ENCODE results near the gene WDR55.
"Not testable (repeated sequence)": the region's sequence is repeated elsewhere in the genome, so short reads cannot be mapped to it uniquely, and the experiment has no call there.

- TF ChIP-seq, protein P1, sequence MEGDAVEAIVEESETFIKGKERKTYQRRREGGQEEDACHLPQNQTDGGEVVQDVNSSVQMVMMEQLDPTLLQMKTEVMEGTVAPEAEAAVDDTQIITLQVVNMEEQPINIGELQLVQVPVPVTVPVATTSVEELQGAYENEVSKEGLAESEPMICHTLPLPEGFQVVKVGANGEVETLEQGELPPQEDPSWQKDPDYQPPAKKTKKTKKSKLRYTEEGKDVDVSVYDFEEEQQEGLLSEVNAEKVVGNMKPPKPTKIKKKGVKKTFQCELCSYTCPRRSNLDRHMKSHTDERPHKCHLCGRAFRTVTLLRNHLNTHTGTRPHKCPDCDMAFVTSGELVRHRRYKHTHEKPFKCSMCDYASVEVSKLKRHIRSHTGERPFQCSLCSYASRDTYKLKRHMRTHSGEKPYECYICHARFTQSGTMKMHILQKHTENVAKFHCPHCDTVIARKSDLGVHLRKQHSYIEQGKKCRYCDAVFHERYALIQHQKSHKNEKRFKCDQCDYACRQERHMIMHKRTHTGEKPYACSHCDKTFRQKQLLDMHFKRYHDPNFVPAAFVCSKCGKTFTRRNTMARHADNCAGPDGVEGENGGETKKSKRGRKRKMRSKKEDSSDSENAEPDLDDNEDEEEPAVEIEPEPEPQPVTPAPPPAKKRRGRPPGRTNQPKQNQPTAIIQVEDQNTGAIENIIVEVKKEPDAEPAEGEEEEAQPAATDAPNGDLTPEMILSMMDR (IDR thresholded peaks at IDR 0.05): not testable (repeated sequence)
- TF ChIP-seq POLR2A (IDR thresholded peaks at IDR 0.05): not testable (repeated sequence)
Measured at GRCh38 chr5:140638898-140639147, 25.9 kb upstream of the WDR55 start.
